GM19240 (cell line): ENCODE measurements around the gene NANOS2.
"Not testable (repeated sequence)": the region's sequence is repeated elsewhere in the genome, so short reads cannot be mapped to it uniquely, and the experiment has no call there.

Experiments
- DNase-seq: peaks from one replicate; pipeline ENCODE4 v3.0.0; 2011; ENCODE audit warnings: low spot score; ENCODE audit not compliant: insufficient read length

NANOS2 gene

DNA sequence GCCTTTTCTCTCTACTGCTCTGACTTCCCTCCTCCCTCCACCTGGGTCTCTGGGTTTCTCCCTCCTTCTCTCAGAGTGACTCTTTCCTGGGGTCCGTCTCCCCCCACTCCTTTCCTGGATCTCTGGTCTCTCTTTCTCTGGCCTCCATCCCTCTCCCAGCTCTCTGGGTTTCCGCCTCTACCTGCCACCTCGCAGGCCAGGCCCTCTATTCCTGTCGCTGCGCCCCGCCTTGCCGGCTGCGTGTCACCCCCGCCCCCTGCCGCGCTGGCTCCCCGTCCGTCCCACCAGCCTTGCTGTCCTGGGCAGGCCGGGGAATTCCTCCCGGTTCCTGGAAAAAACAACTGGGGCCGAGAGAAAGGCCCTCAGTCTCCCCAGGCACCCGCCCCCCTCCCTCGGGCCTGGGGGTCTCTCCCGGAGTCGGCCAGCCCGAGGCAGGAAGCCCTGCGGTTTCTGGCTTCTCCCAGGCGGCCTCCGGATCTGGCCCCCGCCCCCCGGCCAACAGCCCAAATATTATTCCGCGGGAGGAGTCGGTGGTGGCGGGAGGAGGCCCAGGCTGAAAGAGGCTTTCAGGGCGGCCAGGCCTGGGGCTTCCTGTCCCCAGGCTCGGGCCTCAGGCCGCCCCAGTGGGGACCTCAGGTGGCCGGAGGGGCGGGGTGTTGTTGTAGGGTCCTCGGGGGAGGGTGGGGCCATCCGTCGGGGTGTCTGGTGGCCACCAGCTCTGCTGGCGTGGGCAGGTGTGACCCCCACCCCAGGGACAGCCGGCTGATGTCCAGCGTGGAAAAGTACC, 38.0 kb downstream of the NANOS2 start:
- DNase-seq: no peak

DNA sequence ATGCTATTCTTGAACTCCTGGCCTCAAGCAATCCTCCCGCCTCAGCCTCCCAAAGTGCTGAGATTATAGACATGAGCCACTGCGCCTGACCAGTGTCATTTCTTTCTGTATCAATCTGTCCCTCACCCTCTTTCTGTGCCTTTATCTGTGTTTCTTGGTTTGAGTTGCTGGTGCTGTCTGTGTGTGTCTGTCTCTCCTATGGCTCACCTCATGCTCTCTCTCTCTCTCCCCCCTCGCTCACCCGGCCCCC, 38.5 kb downstream of the NANOS2 start:
- DNase-seq: peak; percentile 63

DNA sequence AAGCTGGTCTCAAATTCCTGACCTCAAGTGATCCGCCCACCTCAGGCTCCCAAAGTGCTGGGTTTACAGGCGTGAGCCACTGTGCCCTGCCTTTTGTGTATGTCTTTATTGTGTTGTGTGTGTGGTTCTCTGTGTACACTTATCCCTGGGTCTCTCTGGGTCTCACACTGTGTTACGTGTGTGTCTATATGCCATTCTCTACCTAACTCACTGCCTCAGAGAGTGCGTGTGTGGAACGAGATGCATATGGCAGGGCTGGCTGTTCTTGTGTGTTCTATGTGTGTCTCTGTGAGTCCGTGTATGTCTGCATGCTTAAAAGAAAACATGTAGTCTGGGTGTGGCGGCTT, 40.0 kb downstream of the NANOS2 start:
- no peak for DNase-seq

DNA sequence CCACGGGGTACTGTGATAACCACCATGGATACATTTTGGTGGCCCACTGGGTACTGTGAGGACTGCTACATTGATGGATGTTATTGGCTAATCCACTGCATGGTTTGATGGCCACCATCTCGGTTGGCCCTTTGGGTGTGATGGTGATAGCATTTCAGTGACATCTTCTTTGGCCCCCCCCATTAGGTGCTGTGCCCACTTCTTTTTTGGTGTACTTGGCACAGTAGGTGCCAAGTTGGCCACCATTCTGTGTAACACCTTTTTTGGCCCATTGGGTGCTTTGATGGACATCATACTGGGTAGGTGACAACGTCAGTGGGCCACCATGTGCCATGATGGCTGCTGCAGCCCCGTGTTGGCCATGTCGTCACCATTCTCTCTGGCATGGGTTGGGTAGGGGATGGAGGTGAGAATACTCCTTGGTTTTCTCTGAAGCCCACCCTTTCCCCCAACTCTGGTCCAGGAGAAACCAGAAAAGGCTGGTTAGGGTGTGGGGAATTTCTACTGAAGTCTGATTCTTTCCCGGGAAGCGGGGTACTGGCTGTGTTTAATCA, 41.3 kb downstream of the NANOS2 start:
- DNase-seq: no peak

DNA sequence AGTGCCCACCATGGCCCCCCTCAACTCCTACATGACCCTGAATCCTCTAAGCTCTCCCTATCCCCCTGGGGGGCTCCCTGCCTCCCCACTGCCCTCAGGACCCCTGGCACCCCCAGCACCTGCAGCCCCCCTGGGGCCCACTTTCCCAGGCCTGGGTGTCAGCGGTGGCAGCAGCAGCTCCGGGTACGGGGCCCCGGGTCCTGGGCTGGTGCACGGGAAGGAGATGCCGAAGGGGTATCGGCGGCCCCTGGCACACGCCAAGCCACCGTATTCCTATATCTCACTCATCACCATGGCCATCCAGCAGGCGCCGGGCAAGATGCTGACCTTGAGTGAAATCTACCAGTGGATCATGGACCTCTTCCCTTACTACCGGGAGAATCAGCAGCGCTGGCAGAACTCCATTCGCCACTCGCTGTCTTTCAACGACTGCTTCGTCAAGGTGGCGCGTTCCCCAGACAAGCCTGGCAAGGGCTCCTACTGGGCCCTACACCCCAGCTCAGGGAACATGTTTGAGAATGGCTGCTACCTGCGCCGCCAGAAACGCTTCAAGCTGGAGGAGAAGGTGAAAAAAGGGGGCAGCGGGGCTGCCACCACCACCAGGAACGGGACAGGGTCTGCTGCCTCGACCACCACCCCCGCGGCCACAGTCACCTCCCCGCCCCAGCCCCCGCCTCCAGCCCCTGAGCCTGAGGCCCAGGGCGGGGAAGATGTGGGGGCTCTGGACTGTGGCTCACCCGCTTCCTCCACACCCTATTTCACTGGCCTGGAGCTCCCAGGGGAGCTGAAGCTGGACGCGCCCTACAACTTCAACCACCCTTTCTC, 42.3 kb downstream of the NANOS2 start:
- DNase-seq: no peak

DNA sequence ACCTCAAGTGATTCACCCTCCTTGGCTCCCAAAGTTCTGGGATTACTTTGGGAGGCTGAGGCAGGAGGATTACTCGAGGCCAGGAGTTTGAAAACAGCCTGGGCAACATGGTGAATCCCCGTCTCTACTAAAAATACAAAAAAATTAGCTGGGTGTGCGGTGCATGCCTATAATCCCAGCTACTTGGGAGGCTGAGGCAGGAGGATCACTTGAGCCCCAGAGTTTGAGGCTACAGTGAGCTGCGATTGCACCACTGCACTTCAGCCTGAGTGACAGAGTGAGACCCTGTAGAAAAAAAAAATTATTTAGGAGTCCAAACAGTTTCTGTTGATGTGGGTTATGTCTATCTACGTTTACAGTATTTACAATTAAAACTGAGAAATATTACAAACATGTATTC, 43.8 kb downstream of the NANOS2 start:
- no peak for DNase-seq

DNA sequence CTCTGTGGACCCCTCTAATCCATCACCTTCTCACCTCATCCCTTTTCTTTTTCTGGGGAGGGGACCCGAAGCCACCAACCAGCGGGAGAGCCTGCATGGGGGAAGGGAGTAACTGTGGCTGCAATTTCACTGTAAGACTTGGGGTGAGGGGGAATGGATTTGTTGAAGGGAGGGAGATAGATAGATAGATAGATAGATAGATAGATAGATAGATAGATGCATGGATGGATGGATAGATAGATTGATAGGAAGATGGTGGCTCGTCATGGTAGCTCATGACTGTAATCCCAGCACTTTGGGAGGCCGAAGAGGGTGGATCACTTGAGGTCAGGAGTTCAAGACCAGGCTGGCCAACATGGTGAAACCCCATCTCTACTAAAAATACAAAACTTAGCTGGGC, 47.3 kb downstream of the NANOS2 start:
- not testable (repeated sequence) for DNase-seq

DNA sequence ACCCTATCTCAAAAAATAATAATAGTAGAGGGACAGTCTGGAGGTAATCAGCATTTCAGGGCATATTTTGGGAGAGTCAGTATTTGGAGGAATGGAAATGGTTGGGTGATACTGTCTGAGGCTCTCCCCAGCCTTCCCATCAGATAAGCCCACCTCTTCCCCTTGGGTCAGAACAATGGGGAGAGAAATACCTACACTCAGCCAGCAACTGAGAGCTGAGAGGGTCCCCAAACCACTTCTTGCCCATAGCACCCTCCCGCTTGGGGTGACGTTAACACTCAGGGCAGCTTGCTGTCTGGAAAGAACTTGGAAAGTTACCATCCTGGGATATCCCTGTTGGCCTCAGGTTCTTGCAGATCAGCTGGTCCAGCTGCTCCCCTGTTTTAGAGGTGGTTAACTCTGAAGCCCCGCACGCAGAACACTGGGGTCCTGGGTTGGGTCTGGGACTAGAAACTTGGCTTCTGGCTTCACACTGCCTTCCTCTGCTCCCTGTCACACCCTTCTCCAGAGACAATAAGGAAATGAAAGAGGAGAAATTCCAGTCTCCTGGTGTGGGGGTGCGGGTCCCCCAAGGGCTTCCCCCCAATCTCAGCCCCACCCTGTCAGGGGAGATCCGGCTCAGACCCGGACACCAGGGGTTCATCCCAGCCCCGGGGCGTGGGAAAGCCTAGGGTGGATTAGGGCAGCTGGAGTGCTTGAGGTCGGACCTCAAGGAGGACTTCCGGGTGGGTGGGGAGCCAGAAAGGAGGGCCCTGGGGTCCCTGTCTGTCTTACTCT, 48.0 kb downstream of the NANOS2 start:
- no peak for DNase-seq

DNA sequence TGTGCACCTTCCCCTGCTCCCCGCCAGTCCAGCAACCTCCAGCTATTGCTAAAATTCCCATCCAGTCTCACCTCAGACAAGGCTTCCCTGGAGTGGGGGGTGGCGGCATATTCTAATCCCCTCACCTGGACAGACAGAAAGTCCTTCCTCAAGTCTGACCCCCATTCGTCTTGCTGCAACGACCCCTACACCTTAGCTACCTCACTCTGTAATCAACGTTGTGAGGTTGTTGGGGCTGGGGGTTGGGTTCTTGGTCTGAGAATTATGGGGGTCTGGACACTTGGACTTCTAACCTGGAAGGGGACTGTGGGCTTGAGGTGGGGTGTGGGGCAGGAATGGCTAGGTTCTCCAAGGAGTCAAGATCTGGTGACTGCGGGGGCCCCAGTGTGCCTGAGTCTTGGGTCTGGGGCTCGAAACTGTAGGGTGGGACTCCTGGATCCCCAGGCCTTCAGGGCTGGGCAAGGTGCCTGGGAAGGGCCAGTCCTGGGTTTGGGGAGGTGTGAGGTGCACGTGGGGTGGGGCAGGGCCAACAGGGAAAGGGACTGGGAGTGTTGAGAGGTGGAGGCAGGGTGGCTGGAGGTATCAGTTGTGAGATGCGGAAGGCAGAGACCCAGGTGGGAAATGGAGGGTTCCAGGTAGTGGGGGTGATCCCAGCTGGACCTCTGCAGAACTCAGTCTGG, 49.2 kb downstream of the NANOS2 start:
- no peak for DNase-seq

DNA sequence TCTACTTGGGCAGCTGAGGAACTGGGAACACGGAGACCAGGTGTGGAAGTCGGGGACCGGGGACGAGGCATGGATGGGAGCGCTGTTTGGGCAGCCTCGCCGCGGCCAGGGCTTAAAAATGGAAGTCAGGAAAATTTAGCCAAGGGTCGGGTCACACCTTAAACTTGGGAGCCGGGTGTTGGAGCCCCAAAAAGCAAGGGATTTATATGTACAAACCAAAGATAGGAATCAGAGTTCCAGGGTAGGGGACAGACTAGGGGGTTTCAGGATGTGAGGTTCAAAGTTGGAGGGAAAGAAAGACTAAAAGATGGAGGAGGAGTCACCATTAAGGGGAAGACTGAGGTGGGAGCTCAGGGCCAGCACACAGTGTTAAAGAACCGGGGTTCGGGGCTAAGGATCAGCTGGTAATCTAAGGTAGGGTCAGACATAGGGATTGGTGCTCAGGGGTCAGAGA, 49.9 kb downstream of the NANOS2 start:
- DNase-seq: no peak

DNA sequence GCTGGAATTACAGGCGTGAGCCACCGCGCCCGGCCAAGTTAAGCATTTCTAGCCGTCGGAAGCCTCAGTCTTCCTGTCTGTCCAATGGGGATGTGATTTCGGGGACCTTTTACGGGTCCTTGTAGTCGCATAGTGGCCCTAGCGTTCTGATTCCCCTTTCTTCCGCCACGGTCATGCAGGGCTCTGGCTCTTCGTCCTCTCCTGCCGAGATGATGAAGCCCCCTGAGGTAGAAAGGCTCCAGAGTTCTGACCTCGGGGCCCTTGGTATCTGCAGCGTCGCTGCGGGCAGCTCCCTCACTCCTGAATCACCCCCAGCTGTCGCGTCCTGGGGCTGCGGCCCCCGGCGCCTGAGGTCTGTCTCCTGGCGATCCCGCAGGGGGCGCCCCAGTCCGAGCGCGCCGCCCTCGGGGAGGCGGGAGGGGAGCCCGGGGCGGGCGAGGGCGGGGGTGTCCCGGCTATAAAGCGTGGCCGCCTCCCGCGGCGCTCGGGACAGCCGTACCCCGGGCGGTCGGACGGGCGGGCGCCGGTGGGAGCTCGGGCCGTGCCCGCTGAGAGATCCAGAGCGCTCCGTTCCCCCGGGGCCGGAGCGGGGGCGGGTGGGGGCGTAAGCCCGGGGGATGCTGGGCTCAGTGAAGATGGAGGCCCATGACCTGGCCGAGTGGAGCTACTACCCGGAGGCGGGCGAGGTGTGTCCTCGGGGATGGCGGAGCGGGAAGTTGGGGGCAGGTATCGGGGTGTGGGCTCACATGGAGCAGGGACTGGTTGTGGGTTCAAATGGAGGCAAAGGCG, 50.5 kb downstream of the NANOS2 start, which contains the start of gene FOXA3:
TSS of gene FOXA3 (plus strand) at position 487 of the 789 bp plus-strand sequence. CDS start at position 618, 131 bp downstream.
- peak; percentile 78 for DNase-seq

DNA sequence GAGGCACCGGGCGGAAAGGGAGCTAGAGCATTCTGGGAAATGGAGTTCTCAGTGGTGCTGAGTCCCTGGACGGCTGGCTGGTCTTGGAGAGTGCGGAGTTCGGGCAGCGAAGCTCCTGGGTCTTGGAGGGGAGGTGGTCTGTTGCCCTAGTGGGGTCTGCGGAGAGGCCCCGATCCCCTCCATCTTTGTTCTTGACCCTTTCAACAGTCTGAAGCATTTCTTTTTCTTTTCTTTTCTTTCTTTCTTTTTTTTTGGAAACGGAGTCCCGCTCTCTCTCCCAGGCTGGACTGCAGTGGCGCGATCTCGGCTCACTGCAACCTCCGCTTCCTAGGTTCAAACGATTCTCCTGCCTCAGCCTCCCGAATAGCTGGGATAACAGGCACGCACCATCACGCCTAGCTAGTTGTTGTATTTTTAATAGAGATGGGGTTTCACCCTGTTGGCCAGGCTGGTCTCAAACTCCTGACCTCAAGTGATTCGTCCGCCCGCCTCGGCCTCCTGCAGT, 51.2 kb downstream of the NANOS2 start:
- DNase-seq: no peak
